Measurements from ENCODE around the gene SSTR3. TPM values are rescaled to one million over a fixed set of nuclear protein-coding genes. Genes with fewer than 3 reads are reported as not detected.

Gene SSTR3
- total RNA-seq, 1 experiment from 2014 or later = 0.22 TPM

GRCh38 chr22:37240240-37240940, 28.1 kb upstream of the SSTR3 start:
- Mint-ChIP-seq H3K27ac (no peak overlapping the region), H3K9me3 (no peaks in the 10 kb centered on the region), H3K27me3 (ENCODE audit: low read depth) (peaks cover 2% of the 10 kb centered on the region), H3K4me1 (peaks cover 27% of the 10 kb centered on the region), H3K4me3 (no peak overlapping the region), H3K36me3 (no peaks in the 10 kb centered on the region)
- DNase-seq (ENCODE audit: low spot score) = no peak
- POLR2A ChIA-PET = no interaction called here
- ATAC-seq = no peak
- TF ChIP-seq ZNF219 (CRISPR knock-in tag; IDR thresholded peaks at IDR 0.05; ENCODE audit: borderline replicate concordance) (no peak), ATF6 (CRISPR knock-in tag; IDR thresholded peaks at IDR 0.05) (no peak), NR1H2 (CRISPR knock-in tag; IDR thresholded peaks at IDR 0.05) (no peak), TEAD1 (CRISPR knock-in tag; IDR thresholded peaks at IDR 0.05) (no peak), NR2C2 (CRISPR knock-in tag; IDR thresholded peaks at IDR 0.05) (no peak), EMX1 (CRISPR knock-in tag; IDR thresholded peaks at IDR 0.05) (no peak), OVOL2 (CRISPR knock-in tag; IDR thresholded peaks at IDR 0.05; ENCODE audit: borderline replicate concordance) (no peak), GABPB1 (CRISPR knock-in tag; IDR thresholded peaks at IDR 0.05) (no peak), ZNF281 (CRISPR knock-in tag; IDR thresholded peaks at IDR 0.05) (no peak), ZNF263 (CRISPR knock-in tag; IDR thresholded peaks at IDR 0.05; ENCODE audit: low read depth) (no peak), NR3C1 (CRISPR knock-in tag; conservative IDR thresholded peaks at IDR 0.05; ENCODE audit: low read depth) (no peak)
- CTCF ChIA-PET = interaction anchor here (0.9 to 6.7 kb wide), 4 partner anchors 11 to 41 kb away, joined by 3 to 83 read pairs (median 32); no protein-coding TSS in a partner anchor

- no peak overlapping the region for H3K4me3 Mint-ChIP-seq
- H3K27me3 Mint-ChIP-seq (ENCODE audit: low read depth) = peaks cover 2% of the 10 kb centered on the region
- H3K9me3 Mint-ChIP-seq = no peaks in the 10 kb centered on the region
- no peak overlapping the region for H3K27ac Mint-ChIP-seq
- POLR2A ChIA-PET = no interaction called here
- no peaks in the 10 kb centered on the region for H3K36me3 Mint-ChIP-seq
- peaks cover 26% of the 10 kb centered on the region for H3K4me1 Mint-ChIP-seq
- DNase-seq (ENCODE audit: low spot score) (no peak), ATAC-seq (no peak)
- CTCF ChIA-PET = interaction anchor here (0.7 to 3.5 kb wide), 6 partner anchors 20 to 233 kb away, joined by 3 to 25 read pairs (median 5); no protein-coding TSS in a partner anchor
- TF ChIP-seq JUN (CRISPR knock-in tag; IDR thresholded peaks at IDR 0.05) = no peak
- no peak for TF ChIP-seq ZNF281 (CRISPR knock-in tag; IDR thresholded peaks at IDR 0.05)
- no peak for TF ChIP-seq E2F5 (CRISPR knock-in tag; IDR thresholded peaks at IDR 0.05)
- TF ChIP-seq PRDM15 (CRISPR knock-in tag; IDR thresholded peaks at IDR 0.05) = no peak
- TF ChIP-seq AR (CRISPR knock-in tag; IDR thresholded peaks at IDR 0.05) = no peak
- TF ChIP-seq RORB (CRISPR knock-in tag; IDR thresholded peaks at IDR 0.05) = no peak
Measured at GRCh38 chr22:37239336-37240239, 27.3 kb upstream of the SSTR3 start.

All from WTC11 (cell line).